Smooth muscle cell of the brain vasculature (primary cell): ENCODE data around the gene SARNP.

Experiments
- DNase-seq: peaks from one replicate; pipeline ENCODE4 v3.0.0-alpha.2; 2012; ENCODE audit warnings: low read depth, low spot score

Gene SARNP

DNA sequence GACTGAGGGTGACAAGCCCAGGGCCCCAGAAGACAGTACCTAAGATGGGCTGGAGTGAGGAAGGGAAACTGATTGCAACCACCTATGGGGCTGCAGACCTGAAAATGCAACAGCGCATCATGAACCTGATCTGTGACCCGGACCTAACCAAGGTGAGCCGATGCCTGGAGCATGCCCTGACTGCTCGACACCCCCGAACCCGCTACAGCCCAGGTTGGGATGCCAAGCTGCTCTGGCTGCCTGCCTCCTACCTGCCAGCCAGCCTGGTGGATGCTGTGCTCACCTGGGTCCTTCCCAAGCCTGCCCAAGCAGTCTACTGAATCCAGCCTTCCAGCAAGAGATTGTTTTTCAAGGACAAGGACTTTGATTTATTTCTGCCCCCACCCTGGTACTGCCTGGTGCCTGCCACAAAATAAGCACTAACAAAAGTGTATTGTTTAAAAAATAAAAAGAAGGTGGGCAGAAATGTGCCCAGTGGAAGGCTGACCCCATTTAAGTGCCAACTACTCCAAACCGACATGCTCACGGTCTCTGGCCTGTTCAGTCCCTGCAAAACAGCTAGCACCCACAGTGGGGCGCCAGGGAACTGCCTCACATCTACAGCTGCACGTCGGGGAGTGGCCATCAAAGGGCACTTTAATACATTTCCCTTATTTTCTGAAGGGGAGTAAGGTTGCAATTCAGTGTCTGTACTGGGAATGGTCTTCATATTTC lies 93.1 kb downstream of the SARNP start:
- DNase-seq: no peak

DNA sequence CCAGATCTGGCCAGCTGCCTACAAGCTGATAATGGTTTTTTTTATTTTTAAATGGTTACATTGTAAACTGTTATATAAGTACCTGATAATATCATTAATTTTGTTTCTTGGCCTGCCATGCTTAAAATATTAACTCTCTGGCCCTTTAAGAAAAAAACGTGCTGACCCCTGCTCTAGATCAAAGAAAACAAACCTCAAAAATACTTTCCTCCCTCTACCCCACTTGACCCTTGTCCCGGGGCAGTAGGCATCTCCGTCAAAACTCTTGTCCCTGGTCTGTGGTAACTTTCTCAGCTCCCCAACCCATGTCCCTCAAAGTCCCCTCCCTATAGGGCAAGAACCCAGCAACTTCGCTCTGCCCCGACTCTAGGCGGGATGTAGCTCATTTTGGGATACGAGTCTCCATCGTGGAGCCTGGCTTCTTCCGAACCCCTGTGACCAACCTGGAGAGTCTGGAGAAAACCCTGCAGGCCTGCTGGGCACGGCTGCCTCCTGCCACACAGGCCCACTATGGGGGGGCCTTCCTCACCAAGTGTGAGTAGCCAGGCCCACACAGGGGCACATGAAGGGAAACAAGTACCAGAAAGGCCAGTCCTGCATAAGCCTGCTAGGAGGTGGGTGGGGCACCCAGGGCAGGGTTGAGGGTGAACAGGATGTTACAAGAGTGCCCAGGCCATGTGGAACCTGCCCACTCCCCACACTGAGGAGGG lies 93.9 kb downstream of the SARNP start:
- DNase-seq: no peak

DNA sequence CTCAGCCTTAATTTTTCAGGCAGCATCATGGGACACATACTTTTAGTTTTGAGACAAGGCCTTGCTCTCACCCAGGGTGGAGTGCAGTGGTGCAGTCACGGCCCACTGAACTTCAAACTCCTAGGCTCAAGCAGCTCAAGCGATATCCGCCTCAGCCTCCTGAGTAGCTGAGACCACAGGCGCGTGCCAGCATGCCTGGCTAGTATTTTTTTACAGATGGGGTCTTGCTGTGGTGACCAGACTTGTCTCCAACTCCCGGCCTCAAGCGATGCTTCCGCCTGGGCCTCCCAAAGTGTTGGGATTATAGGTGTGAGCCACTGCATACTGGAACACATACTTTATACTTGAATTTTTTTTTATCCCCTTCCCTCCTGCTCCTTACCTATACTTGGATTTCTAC lies 94.6 kb downstream of the SARNP start:
- DNase-seq: no peak

DNA sequence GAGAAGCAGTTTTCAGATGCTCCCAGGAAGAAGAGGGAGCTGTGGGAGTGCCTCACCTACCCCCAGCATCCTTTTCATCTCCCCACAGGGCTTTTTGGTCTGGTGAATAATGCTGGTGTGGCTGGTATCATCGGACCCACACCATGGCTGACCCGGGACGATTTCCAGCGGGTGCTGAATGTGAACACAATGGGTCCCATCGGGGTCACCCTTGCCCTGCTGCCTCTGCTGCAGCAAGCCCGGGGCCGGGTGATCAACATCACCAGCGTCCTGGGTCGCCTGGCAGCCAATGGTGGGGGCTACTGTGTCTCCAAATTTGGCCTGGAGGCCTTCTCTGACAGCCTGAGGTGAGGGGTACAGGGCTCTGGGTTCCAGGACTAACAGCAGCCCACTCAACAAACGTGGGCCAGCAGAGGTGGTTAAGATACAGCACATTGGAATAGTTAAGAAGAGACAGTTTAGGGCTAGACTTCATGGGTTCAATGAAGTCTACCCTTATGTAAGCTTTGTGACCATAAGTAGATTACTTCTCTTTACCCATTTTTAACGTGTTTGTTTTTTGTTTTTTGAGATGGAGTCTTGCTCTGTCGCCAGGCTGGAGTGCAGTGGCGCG lies 95.8 kb downstream of the SARNP start:
- no peak for DNase-seq

DNA sequence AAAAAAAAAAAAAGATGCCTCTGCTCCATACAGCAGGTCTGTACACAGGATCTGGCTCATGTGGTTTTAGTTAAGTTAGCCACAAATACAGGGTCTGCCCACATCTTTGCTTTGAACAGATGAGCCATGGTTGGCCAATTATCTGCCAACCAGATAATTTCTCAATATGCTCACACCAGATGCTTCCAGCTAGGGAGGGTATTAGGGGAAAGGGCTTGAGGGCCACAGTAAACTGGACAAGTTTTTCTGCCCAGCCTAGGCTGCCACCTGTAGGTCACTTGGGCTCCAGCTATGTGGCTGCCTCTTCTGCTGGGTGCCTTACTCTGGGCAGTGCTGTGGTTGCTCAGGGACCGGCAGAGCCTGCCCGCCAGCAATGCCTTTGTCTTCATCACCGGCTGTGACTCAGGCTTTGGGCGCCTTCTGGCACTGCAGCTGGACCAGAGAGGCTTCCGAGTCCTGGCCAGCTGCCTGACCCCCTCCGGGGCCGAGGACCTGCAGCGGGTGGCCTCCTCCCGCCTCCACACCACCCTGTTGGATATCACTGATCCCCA lies 96.6 kb downstream of the SARNP start:
- peak; percentile 60 for DNase-seq

DNA sequence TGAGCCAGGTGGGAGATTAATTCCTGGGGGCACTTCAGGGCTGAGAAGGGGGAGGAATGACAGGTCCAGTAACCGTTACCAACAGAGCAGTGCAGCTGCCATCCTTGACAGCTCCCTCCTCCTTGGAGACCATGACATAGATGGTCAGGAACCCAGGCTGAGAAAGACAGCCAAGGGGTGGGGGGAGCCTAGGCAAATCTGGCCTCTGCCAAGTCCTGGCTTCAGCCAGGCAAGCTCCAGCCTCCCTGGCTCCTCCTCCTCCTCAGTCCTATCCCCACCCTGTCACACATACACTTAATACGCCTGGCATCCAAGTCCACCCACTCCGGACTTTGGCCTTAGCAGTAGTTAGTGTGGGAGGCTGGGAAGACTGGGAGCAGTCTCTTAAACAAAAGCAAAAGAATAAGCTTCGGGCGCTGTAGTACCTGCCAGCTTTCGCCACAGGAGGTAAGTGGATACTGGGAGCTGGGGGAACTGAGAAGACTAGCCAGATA lies 97.4 kb downstream of the SARNP start, which contains the start of gene RDH5:
RDH5 (plus strand) TSS at position 323 of the 494 bp plus-strand sequence. CDS start 792 bp downstream, outside the sequence.
- DNase-seq: no peak

DNA sequence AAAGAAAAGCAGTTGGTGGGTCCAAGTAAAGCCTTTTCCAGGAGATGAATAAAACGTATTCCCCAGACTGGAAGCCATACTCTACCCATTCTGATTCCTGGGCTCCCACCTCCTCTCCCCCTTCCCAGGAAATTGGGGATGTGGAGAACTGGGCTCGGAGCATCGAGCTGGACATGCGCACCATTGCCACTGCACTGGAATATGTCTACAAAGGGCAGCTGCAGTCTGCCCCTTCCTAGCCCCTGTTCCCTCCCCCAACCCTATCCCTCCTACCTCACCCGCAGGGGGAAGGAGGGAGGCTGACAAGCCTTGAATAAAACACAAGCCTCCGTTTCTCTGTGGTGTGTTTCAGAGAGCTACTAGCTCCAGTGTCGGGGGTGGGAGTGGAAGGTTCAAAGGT lies 98.2 kb downstream of the SARNP start:
- DNase-seq: no peak

DNA sequence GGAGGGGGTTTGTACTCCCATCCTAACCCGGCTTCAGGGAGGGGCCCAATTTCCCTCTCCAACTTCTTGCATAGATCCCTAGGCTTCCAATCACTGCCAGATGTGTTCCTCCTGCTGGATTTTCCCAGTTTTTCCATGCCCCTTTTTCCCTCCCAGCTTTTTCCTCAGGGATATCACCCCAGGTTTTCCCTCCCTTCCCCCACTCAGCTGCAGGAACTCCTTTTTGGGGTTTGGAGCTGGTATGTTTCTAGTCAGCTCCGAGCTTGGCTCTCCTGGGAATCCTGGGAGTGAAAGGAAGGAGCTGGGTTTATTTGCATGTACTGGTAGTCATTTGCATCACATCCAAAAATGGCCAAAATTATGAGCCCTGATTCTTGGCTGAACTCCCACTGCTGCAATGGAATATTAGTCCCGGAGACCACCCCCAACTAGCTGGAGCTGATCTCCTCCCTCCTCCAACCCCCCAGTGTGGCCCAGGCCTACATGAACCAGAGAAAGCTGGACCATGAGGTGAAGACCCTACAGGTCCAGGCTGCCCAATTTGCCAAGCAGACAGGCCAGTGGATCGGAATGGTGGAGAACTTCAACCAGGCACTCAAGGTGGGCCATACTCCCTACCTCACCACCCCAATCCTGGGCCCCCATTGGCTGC lies 98.8 kb downstream of the SARNP start:
- DNase-seq: no peak

DNA sequence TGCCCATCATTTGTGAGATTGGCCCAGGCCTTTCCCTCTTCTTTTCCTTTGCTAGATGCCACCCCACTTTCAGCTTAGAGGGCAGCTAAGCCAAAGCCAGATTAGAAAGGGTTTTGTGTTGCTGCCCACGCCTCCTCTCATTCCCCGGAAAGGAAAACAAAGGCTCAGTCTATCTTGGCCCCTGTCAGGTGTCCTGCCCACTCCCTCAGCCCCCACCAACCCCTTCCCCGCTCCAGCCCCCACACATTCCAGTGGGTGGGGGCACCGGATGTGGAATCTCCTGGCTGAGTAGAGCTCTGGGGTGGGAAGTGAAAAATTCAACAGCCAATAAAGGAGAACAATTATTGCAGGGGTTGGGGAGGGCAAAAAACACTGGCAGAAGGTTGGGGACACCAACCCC lies 99.5 kb downstream of the SARNP start:
- DNase-seq: no peak

DNA sequence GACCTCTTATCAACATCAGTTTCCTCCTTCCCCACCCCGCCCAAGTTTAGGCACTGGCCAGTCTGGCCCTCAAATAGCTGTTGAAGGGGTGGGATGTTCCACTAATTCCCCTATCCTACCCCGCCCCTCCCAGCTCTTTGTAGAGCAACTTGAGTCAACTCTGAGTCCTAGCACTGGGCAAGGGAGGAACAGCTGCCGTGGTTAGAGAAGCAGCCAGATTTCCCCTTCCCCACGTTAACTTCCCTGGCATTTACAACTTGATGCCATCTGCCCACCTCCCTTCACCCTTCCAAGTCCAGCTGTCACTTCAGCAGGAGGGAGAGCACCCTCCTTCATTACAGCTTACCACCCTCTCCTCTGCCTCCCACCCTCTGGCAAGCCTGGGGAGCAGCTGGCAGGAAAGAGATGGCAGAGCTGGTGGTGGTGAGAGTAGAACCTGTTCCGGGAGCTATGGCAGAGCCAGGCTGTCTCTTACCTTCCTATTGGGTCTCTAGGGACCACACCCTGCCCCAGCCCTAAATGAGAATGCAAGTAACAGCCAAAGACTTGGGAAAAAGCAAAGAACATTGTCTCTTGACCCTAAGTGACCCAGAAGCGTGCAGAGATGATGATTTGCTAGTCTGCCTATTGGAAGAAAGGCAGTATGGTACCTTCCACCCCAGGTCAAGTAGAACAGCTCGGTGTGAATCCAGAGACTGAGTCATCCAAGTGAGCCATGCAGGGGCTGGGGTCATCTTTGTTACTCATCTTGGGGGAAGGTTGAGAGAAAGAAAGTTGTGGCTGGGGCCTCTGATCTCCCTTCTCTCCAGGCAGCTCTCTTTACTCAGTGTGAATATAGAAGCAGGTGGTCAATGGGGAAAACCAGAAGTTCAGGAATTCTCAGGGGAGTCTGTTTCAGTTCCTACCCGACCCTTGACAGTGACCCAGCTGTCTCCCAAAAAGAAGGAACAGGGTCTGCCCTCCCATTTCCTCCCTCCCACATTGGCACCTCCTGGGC lies 100.2 kb downstream of the SARNP start:
- no peak for DNase-seq

DNA sequence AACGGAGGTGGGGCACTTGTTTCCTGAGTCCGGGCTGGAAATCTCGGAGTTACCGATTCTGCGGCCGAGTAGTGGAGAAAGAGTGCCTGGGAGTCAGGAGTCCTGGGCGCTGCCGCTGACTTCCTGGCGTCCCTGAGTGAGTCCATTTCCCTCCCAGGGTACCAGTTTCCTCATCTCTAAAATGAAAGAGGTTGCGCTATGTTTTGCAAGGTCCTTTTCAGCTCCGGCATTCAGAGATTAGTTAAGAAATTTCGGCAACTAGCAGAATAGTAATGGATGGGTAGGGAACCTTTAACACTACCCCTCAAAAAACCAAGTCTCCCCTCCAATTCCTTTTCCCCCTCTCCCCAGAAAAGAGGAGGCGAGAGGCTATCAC lies 101.0 kb downstream of the SARNP start:
- DNase-seq: no peak

DNA sequence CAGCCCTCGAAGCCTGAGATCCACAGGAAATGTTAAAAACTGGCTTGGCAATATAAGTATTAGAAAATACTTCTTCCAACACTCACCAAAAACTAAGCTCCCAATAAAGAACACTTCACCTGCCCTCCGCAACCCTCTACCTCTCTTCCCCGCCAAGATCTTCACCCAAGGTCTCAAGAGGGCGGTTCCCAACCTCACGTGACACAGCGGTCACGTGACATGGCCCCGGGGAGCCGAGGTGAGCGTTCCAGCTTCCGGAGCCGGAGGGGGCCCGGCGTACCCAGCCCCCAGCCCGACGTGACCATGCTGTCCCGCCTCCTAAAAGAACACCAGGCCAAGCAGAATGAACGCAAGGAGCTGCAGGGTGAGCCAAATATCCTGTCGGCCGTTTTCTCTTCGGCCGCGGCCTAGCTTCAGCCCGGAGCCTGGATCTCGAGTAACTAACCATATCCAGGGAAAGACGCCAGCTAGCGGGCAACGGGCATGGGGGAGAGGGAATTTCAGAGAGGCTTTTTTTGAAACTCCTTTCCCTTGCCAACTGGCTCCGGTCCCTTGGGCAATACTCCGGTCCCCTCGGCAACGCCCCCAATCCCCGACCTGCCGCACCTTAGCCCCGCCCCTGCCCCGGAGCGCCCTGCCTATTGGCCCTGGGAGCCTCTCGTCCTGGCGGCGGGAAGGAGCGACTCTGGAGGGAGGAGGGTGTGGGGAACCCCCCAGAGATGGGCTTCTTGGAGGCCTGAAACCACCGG lies 101.5 kb downstream of the SARNP start, which contains the start of gene BLOC1S1:
BLOC1S1 (plus strand) TSS at position 214 of the 749 bp plus-strand sequence; CDS start at position 220, 6 bp downstream.
- DNase-seq: peak; percentile 92

DNA sequence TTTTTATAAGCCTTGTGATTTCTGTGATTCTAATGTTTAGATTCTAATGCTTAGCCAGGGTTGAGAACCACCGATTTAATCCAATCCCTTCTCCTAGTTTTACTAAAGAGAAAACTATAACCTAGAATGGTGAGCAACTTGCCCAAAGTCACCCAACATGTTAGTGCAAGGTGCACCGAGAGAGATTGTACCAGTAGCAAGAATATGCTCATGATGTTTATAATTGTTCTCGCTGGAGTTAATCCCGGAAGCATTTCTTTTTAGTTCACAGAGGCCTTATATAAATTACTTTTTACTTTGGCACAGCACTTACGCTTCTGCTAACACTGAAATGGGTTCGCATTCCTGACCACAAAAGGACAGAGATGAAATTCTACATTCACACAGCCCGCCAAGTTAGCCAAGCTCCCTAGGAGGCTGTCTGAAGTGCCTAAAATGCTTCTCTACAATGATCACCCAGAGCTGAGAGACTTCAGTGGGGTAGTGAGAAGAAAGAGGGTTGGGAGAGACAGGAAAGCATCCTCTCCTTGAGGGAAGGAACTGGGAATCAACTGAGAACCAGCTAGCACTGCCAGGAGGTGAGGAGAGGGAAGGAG lies 102.3 kb downstream of the SARNP start:
- no peak for DNase-seq

DNA sequence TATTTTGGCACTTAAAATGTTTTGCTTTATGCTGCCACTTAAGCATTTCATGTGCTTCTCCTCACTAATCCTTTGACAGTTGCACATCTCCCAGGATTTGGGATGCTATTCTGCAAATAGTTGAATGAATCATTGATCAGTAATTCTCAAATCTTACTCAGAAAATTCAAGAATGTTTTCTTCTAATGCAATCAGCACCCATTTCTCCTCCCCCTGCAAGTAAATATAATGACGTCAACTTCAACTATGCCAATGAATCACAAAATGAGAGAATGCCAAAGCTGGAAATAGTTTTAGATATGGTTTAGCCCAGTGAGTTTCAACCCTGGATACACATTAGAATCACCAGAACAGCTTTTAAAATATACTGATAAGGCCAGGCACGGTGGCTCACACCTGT lies 103.8 kb downstream of the SARNP start:
- no peak for DNase-seq

DNA sequence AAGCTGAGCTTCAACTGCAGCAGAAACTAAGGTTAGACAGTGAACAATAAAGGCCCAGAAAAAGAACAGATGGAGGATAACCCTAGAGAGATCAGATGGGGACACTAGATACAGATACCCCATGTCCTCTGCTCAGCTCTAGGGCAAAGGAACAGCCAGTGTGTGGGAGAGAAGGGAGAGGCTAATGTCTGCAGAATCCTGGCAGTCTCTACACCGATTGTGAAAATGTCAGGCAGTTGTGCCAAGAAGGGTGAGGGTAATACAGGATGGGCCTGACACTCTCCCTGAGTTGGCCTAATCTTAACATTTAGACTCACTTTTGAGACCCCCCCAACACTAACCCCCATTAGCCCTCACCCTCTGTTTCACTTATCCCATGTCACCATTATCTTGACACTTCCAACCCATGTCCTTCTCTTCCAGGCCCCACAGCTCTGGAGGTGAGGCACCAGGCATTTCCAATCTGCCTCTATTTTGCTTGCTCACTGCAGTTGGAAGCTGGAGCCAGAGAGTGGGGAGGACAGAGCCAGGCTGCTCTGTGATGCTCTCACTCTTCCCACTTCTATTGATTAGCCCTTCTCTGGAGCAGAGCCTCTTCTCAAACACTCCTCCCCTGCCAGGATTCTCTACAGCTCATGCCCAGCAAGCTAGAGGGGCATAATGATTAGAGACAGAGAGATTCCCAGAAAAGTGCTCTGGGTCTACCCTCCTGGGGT lies 104.7 kb downstream of the SARNP start:
- DNase-seq: no peak

DNA sequence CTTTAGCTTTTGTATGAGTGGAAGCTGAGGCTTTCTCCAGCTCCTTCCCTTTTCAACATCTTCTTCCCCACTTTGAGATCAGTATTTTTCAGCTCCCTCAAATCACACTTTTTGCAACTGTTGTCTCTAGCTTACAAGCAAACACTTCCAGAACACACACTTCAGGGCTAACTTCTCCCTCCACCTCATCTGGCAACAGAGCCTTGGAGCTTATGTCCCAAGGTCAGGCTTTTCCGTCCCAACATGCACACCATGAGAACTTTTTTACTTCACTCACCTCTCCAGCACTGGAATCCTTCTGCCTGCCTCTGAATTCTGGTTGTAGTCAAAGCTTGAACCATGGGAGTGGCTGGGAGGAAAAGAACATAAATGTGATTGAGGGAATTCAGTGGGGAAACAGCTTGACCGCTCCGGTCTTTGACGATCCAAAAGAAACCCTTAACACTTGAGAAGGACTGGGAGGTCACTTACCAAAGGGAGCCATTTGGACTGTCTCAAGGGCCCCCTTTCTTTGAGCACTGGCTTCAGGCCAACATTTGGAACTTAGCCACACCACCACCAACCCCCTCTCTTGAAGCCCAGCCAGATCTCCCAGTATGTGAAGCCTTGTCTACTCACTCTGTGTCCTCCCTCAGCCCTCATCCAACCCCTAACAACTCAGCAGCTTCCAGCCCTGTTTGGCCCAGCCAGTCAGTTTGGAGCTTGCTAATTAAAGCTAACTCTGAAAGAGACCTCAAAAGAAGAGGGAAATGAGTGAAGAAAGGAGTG lies 105.6 kb downstream of the SARNP start:
- DNase-seq: no peak

DNA sequence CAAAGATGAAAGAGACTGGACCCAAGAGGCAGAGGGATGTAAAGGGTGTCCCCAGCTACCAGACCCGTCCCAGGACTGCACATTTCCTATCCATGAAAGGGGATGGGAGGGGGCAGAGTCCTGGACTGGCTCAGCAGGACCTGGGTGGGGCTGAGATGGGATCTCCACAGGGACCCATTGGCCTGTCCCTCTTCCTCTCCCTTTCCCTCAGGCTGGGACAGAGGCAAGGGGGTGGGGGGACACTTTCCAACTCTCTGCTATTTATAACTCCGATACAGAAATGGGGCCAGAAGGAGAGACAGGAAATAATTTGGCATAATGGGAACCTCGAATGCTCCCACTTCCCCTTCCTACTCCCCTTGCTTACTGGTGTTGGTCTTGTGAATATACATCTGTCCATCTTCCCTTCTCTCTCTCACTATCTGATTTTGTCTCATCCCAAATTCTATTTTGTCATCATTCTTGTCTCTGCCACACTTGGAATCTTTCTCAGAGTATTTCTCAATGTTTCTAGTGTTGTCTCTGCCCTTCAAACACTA lies 108.8 kb downstream of the SARNP start:
- DNase-seq: no peak
